GM18867 (cell line): ENCODE results near the gene ECHDC3.
"Not testable (repeated sequence)": the region's sequence is repeated elsewhere in the genome, so short reads cannot be mapped to it uniquely, and the experiment has no call there.

Source experiments
- ATAC-seq: cut with Tn5 transposase; IDR thresholded peaks from one replicate; pipeline ENCODE4 v1.9.1; 2021; ENCODE audit warnings: mild to moderate bottlenecking, moderate library complexity; ENCODE audit not compliant: unreplicated experiment

Gene ECHDC3

DNA sequence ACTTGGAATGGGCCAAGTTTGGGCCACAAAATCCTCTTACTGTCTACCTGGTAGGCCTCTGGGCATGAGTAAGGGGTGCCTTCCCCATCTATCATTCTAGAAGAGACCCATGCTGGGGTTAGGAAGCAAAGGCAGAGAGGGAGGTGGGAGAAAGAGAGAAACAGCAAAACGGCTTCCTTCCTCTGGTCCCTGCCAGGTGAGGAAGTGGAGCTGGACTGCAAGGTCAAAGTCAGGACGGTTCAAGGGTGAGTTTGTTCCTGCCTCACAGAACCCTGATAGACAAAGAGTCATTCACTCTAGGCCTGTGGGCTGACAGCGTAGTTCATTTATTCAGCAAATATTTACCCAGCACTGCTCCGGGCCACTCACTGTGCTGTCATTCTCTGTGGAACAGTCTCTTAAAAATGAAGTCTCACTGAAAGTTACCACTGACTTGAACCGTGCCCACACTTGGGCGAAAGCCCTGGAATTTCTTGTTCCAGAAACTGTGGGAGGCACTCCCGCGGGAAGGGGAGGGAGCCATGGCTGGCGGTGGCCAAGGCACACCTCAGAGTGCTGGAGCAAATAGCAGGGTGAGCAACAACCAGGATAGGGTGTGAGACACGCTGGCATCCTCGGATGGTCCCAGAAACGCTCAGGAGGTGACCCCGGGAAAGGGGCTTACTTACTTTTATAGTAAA lies 26.2 kb upstream of the ECHDC3 start:
- ATAC-seq, result no peak

DNA sequence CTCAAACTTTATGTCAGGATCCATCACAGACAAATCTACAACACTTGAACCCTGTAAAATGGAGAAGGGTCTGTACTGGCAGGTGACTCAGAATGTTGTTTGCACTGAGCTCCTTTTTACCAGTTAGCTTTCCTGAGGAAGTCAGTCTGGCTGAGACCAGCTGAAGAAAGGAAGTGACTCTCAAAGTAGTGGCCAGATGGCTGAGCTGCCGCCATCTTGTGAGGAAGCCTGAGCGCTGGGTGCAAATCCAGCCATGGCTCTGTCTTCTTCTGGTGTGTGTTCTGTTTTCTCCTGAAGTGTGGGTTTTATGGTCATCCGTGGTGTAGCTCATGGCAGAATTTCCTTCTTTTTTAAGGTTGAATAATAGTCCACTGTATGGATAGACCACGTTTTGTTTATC lies 25.5 kb upstream of the ECHDC3 start:
- no peak for ATAC-seq

DNA sequence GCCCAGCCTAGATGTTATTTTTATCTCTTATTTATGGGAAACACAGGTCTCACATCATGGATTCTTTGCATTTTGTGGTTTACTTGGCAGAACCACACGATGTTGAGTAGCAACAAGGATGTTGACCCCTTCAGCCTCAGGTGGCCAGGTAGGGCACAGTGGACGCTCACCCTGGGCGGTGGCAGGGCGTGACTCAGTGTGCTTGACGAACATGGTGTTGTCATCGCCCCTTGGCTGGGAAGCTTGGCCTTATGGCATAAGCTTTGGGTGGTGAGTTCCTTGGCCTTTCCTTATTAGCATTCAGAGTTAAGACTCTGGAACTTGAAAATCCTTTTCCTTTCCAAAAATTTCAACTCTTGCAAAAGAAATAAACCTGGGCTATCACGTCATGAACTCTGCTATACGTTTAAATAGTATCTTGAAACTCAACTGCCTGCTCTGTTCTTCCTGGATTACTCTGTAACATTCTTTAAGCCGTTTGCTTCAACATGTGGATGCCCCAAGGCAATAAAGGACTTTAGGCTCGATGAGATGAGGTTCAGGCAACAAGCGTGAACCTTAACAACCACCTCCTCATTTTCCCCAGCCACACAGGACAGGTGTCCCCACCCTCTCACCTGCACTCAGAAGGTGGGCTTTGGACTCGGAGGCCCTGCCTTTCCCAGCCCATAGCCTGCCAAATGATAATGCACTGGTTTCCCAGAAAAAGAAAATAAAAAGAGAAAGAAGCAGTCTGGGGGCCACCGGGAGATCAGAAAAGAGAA lies 22.5 kb upstream of the ECHDC3 start:
- ATAC-seq, result no peak

DNA sequence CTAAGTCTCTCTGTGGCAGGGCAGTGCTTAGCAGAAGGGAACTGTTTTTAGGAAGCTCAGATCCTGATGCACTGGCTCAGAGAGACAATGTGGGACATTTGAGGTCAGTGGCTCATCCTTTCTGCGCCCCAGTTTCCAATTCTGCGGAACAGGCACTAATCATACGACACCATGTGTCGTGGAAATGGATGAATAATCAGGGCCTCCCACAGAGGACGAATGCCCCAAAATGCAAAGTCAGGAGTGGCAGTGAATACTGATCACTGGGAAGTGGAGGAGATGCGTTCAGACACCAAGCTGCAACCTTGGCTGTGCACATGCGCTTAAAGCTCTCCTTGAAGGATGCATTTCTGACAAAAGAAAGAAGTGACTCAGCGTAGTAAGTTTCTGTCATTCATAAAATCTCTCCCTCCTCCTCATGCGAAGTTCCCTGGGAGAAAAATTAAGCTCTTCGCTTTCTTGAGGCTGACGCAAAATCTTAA lies 21.9 kb upstream of the ECHDC3 start:
- no peak for ATAC-seq

DNA sequence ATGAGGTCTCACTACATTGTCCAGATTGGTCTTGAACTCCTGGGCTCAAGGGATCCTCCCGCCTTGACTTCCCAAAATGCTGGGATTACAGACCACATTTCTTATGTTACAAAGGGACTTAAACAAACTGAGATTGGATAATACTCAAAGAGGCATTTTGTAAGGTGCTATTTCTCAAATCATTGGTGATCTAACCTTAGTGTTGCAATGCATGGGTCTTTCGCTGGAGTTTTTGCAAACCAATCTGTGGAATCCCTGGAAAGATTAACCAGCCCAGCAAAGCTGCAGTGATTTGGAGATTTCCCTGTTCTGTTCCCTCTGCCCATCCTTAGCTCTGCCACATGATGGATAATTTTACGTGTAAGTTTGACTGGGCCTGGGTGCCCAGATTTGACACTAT lies 20.4 kb upstream of the ECHDC3 start:
- no peak for ATAC-seq

DNA sequence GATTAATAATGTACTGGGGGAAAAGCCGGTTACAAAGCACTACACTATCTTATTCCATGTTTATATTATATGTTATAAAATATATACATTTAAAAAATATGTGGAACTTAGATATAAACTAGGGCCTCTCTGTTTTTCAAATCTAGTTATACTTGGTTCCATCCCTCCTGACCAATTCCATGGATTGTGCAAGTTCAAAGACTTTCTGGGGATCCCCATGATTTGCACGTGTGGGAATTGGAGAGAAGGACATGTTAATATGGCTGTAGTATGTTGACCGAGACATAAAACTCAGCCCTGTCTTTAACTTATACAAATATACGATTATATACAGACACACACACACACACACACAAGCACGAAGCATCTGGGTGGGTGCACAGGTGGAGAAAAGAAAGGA lies 18.8 kb upstream of the ECHDC3 start:
- ATAC-seq, result no peak

DNA sequence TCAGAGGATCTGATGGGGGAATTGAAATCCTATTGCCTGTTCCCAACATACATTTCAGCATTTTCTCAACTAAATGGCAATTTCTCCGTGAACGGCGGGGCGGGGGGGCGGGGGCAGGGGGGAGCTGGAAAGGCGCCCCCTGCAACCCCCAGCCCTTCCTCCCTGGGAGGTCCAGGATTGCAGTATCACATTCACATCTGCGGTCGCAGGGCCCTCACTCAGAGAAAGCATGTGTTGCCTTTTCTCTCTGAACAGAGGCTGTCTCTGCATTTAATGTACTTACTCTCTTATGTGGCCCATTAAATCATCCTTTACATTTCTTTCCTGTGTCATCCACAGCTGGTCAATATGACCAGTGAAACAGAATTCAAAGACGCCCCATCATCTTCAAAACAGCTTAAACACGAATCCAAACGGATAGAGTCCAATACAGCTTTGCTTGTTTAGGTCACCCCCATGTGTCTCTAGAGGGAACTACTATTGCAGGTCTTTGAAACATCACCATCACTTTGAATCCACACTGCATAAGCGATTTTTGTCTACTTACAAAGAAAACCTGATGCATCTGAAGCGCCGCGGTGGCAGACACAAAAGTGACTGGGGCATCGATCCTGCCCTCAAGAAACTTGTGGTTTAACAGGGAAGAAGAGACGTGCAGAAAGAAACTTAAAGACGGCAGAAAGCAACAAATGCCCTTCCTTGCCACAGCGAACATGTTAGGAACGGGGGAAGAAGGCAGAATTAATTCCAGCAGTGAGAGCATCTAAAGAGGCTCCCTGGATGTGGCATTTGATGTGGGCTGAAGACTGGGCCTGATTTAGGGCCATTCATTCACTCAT lies 17.0 kb upstream of the ECHDC3 start:
- ATAC-seq, result peak; percentile 68

DNA sequence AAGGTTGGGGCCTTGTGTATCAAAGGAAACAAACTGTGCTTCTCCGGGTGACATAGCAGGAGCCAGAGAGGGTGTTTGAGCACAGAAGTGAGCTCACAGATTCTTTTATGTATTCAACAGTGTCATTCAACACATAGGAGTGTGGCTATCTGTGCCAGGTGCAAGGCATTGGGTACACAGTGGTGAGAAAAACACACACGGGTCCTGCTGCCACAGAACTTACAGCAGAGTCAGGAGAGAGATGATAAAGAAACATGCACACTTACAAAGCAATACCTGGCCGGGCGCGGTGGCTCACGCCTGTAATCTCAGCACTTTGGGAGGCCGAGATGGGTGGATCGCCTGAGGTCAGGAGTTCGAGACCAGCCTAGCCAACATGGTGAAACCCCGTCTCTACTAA lies 16.3 kb upstream of the ECHDC3 start:
- no peak for ATAC-seq

DNA sequence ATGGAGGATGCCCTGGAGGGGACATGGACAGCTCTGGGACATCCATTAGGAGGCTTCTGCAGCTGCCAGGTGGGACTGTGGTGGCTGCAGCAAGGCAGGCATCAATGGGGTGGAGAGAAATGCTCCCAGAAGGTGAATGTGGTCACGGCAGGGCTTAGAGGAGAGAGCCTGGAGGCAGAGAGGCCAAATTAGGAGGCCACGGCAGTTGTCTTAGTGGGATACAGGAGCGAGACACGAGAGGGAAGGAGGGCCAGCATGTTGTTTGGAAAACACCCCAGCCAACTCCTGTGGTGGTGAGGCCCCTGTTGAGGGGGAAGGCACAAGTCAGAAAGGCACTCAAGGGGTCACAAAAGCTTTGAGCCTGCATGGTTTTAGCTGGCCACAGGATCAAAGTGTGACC lies 14.6 kb upstream of the ECHDC3 start:
- ATAC-seq, result no peak

DNA sequence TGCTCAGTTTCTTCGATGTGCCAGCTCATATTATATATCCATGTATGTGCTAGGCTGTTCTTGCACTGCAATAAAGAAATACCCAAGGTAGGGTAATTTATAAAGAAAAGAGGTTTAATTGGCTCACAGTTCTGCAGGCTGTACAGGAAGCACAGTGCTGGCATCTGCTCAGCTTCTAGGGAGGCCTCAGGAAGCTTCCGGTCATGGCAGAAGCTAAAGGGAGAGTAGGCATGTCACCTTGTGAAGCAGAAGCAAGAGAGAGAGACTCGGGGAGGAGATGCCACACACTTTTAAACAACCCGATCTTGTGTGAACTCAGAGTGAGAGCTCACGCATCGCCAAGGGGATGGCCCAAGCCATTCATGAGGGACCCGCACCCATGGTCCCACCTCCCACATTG lies 13.8 kb upstream of the ECHDC3 start:
- no peak for ATAC-seq

DNA sequence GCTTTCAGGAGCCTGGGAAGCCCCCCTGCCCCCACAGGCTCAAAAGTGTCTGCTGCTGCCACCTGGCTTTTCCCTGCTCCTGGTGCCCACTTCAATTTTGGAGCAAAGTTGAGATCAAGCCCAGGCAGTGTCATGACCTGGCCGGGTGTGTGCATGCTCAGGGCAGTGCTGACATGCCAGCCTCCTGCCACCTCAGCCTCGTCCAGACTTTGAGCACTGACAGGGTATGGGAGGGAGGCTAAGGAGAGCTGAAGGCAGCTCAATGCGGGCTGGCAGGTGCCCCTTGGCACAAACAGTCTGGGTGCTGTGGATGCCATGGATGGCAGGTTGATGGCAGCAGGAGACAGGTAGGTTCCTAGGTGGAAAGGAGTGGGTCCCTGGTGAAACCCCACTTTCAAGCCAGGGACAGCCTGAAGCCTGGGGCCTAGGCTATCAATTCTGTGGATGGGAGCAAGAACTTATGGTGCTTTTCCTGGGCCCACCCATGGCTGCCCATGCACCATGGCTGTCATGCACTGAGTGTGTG lies 12.3 kb upstream of the ECHDC3 start:
- no peak for ATAC-seq

DNA sequence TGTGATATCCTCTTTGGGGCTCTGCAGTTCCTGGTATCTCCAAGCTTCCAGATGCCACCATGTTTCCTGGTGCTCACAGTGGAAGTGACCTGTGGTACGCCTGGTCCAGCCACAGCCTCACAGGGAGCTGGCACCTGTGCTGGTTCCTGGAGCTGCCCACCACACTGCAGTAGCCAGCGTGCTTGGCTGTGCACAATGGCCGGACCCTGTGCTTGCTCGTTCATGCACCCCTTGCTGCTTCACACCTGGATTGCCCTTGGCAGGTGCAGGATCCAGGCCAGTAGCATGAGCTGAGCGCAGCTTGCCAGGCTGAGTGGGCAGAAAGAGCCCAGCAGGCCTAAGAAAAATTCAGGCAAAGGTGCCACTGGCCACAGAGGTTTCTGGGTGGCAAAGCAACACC lies 11.4 kb upstream of the ECHDC3 start:
- ATAC-seq, result no peak

DNA sequence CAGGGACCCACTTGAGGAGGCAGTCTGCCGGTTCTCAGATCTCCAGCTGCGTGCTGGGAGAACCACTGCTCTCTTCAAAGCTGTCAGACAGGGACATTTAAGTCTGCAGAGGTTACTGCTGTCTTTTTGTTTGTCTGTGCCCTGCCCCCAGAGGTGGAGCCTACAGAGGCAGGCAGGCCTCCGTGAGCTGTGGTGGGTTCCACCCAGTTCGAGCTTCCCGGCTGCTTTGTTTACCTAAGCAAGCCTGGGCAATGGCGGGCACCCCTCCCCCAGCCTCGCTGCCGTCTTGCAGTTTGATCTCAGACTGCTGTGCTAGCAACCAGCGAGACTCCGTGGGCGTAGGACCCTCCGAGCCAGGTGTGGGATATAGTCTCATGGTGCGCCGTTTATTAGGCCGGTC lies 5.4 kb upstream of the ECHDC3 start:
- ATAC-seq, result not testable (repeated sequence)

DNA sequence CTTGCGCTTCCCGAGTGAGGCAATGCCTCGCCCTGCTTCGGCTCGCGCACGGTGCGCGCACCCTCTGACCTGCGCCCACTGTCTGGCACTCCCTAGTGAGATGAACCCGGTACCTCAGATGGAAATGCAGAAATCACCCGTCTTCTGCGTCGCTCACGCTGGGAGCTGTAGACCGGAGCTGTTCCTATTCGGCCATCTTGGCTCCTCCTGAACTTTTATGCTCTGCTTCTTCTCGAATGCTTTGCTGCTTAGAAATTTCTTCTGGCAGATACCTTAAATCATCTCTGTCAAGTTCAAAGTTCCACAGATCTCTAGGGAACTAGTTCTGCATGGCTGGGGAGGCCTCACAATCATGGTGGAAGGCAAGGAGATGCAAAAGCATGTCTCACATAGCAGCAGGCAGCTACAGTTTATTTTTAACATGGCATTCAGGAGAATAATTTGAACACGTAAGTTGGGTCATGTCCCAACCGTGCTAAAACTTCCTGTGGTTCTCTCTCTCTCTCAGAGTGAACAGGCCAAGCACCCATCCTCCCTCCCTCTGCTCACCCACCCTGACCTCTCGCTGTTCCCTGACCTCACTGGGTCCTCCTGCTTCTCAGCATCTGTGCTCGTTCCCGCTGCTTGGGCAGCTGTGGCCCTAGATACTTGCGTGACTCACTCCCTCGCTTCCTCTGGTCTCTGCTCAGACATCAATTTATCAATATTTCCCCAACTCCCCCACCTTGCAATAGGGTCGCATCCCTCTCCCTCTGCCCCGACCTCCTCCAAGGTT lies 4.7 kb upstream of the ECHDC3 start:
- not testable (repeated sequence) for ATAC-seq

DNA sequence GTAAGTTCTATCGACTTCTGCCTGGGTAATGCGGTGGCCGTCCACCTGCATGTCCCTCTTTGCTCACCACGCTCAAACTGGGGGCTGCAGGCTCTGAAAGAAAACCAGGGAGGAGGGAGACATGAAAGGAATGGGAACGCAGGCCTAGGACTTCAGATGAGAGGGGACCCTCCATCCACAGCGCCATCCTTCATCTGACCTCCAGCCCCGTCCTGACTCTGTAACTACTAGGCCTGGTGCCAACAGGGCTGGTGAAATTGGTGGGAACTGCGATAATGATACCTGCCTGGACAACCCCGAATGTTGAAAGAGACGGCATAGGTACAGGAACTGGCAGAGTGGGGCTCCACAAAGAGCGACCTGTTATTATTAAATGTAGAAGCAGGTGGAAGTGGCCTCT lies 1.3 kb upstream of the ECHDC3 start:
- no peak for ATAC-seq

DNA sequence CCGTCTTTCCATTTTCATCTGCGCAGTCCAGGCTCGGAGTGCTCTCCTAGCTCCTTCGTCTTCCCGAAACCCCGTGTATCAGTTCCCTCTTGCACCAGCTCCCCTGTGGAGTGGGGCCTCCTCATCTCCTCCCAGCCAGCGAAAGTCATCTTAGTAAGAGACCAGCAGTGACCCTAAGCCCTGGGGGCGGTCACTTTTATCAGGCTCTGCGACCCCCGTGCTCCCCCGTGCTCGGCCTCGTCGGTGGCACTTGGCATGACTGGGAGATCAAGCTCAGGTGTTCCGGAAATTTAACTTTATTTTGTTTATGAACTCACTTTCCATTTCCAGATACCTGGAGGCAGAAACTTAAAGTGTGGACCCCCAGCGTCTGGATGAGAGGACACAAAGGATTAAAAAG lies 574 bp upstream of the ECHDC3 start:
- ATAC-seq, result no peak

DNA sequence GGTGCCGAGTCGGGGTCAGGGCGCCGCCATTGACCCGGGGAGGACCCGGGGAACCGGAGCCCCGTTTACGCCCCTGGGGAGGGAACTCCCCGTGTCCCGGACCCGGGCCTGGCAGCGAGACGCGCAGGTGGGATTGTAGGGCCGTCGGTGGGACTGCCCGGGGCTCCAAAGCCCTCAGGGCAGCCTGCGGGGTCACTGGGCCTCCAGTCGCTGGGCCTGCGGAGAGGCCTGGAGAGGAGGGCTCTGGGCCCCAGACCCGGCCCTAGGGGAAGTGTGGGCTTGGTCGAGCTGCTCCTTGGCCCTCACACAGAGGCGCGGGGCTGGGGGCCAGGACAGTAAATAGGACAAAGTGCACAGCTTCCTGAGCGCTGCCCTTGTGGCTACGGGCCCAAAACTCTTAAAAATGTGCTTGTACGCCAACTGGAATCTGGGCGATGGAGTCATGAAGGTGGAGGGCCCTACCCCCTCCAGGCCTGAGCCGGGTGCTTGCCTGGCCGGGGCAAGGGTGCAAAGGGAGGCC lies 657 bp downstream of the ECHDC3 start:
- ATAC-seq, result no peak

DNA sequence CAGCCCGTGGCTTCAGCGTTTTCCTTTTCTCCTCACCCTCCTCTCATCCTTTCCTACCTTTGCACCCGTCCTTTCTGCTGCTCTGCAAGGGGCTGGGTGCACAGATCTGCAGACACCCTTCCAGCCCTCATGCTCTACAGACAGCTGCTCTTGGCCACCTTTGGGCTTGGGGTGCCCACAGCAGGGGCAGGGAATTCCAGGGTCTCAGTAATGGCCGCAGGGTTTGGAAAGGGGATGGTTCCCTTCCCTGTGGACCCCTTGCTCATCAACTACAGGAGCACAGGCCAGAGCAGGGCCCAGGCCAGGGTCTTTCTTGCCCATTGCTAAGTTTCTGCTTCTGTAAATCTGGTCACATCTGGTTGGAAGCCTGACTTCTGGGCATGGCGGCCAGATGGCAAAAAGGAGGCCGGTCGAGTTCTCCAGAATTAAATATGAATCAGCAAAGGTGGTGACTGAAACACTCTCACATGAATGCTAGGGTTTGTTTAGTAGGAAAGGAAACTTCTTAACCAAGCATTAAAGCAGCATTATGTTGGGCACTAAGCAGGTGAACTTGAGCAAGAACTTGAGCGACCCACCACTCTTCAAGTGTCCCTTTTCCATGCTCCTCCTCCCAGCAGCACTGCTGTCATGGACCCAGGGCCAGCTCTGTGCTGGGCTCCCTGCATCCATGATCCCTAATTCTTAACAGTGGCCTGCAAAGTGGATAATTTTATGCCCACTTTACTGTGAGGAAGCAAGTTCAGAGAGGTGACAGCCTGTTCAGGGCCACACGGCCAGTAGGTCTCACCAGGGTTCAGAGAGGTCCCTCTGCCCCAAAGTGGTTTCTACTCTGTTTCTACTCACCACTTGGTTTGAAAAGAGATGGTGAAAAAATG lies 1.5 kb downstream of the ECHDC3 start:
- ATAC-seq, result no peak

DNA sequence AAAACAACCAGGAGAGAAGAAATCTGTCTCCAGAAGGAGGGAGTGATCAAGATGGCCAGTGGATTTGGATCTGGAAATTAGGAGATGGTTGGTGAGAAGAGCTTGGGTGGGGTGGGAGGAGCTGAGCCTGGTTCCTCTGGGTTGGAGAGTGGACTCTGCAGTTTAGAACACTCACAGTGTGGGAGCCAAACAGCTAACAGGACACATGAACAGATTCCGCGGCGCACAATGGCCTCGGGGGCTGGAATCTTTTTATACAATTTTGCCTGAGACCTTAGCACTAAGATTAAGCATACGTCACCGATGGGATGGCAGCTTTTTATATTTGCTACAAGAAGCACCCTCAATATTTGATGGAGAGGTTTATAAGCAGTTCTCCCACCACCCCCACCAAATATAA lies 2.9 kb downstream of the ECHDC3 start:
- no peak for ATAC-seq
